AG04450 (cell line): ENCODE measurements around the gene SPIRE1. TPM values are rescaled to one million over a fixed set of nuclear protein-coding genes. Genes with fewer than 3 reads are reported as not detected.
"Not testable (repeated sequence)": the region's sequence is repeated elsewhere in the genome, so short reads cannot be mapped to it uniquely, and the experiment has no call there.

Source experiments
- CTCF ChIA-PET: fragments of 300-600, 350-600 bp; formaldehyde crosslinking; extraction: SDS; loops from one replicate; lab custom pipeline; 2022; ENCODE audit warnings: antibody characterized with exemption, inconsistent platforms; lab: Charles Lee
- POLR2A ChIA-PET: fragments of 350-600 bp; formaldehyde crosslinking; extraction: SDS; loops from one replicate; lab custom pipeline; 2021; ENCODE audit warnings: antibody characterized with exemption, inconsistent platforms; lab: Yijun Ruan, JAX
- DNase-seq: peaks from one replicate; pipeline ENCODE4 v3.0.0-alpha.2; 2011; ENCODE audit warnings: low read depth, low spot score
- H3K27ac ChIP-seq: one replicate; pipeline ENCODE4 v1.5.1; 2012; ENCODE audit warnings: low read depth, low read length, control low read depth
- H3K27me3 ChIP-seq: one replicate; pipeline ENCODE4 v1.6.0; 2012; ENCODE audit warnings: low read length; ENCODE audit not compliant: control insufficient read depth, insufficient read depth
- H3K4me3 ChIP-seq: 2 replicates; pipeline ENCODE4 v1.5.1; 2011; ENCODE audit warnings: mild to moderate bottlenecking, low read depth, low read length, control low read depth
- H3K9me3 ChIP-seq: 2 replicates; pipeline ENCODE4 v1.5.1; 2012; ENCODE audit warnings: low read length; ENCODE audit not compliant: control insufficient read depth, insufficient read depth
- CTCF ChIP-seq: IDR thresholded peaks from 2 replicates; pipeline ENCODE4 v1.5.1; 2011; ENCODE audit warnings: low read depth, low read length, control low read depth, inconsistent platforms
- polyA plus RNA-seq: library from polyadenylated mRNA; depleted of rRNA; stranded (reverse); fragments of >200 nt; gene quantifications from 2 replicates; pipeline ENCODE4 v1.2.3, GENCODE V29; 2011

SPIRE1 gene
- polyA plus RNA-seq, 1 experiment, result 22.2 TPM

- ChIA-PET CTCF (no interaction called here), POLR2A (no interaction called here)
- no peak overlapping the region for H3K27ac ChIP-seq
Measured at GRCh38 chr18:12543697-12544096, 114.2 kb downstream of the SPIRE1 start.

GRCh38 chr18:12540751-12541150, 117.2 kb downstream of the SPIRE1 start:
- CTCF ChIA-PET, result no interaction called here
- Histone ChIP-seq H3K27me3 (no peaks in the 10 kb centered on the region), H3K9me3 (peaks cover 15% of the 10 kb centered on the region), H3K27ac (no peak overlapping the region), H3K4me3 (no peak overlapping the region)
- TF ChIP-seq CTCF, result no peak
- DNase-seq, result no peak
- POLR2A ChIA-PET, result no interaction called here

More at GRCh38 chr18:12543697-12544096, 114.2 kb downstream of the SPIRE1 start:
- no peak for TF ChIP-seq CTCF
- Histone ChIP-seq H3K27me3 (no peaks in the 10 kb centered on the region), H3K4me3 (no peak overlapping the region), H3K9me3 (peaks cover 15% of the 10 kb centered on the region)
- no peak for DNase-seq

GRCh38 chr18:12539158-12539557, 118.7 kb downstream of the SPIRE1 start:
- H3K27ac ChIP-seq, DNase-seq, POLR2A ChIA-PET, H3K4me3 ChIP-seq, H3K27me3 ChIP-seq: not testable (repeated sequence)
- H3K9me3 ChIP-seq, result peaks cover 15% of the 10 kb centered on the region
- CTCF ChIA-PET, result interaction anchor here (0.9 to 1.2 kb wide), 4 partner anchors 25 to 148 kb away, joined by 3 read pairs; no protein-coding TSS in a partner anchor

- H3K27ac ChIP-seq, result no peak overlapping the region
- DNase-seq, result no peak
- no peak for TF ChIP-seq CTCF
- no peak overlapping the region for H3K4me3 ChIP-seq
- H3K9me3 ChIP-seq, result peaks cover 7% of the 10 kb centered on the region
- CTCF ChIA-PET, result no interaction called here
- POLR2A ChIA-PET, result interaction anchor here (0.7 kb wide), 1 partner anchor 413 kb away, joined by 3 read pairs; the partner anchor contains the start of gene SEH1L
- H3K27me3 ChIP-seq, result no peaks in the 10 kb centered on the region
Measured at GRCh38 chr18:12534820-12535219, 123.1 kb downstream of the SPIRE1 start.

GRCh38 chr18:12532661-12533060, 125.2 kb downstream of the SPIRE1 start:
- TF ChIP-seq CTCF, result no peak
- ChIA-PET POLR2A (no interaction called here), CTCF (interaction anchor here (1.2 kb wide), 1 partner anchor 141 kb away, joined by 3 read pairs; no protein-coding TSS in a partner anchor)
- Histone ChIP-seq H3K27ac (no peak overlapping the region), H3K27me3 (no peaks in the 10 kb centered on the region), H3K4me3 (no peak overlapping the region), H3K9me3 (no peaks in the 10 kb centered on the region)
- DNase-seq, result no peak
